K562 (cell line): ENCODE data around the gene ZNHIT1. TPM values are rescaled to one million over a fixed set of nuclear protein-coding genes. Genes with fewer than 3 reads are reported as not detected.

Experiments used
- BDP1 ChIP-seq: IDR thresholded peaks from 3 replicates; pipeline ENCODE4 v1.6.1; 2011; ENCODE audit not compliant: insufficient read length, insufficient read depth
- CBX8 ChIP-seq: fragments of 200-600 bp; sonication (generic); IDR thresholded peaks from 2 replicates; pipeline ENCODE4 v1.6.1; 2012; ENCODE audit warnings: borderline replicate concordance, mixed run types, low read depth, mild to moderate bottlenecking, moderate library complexity, mixed read lengths, low read length, control low read depth, inconsistent platforms; ENCODE audit not compliant: poor library complexity, severe bottlenecking; ENCODE audit errors: extremely low read depth
- ETV6 ChIP-seq, 3 experiments: fragments of 150-350 bp in 1 of 3; sonication (generic) in 1 of 3; formaldehyde crosslinking in 1 of 3; IDR thresholded peaks; 2 replicates each; pipeline versions ENCODE4 v1.6.1 to v1.8.0; 2014 to 2022; ENCODE audit warnings: borderline replicate concordance in 2 of 3, low read depth in 2 of 3, antibody characterized with exemption in 1 of 3, low read length in 1 of 3, mild to moderate bottlenecking in 1 of 3, missing genetic modification reagents in 1 of 3
- FOSL1 ChIP-seq: fragments of 200-800 bp; sonication (Bioruptor generic); conservative IDR thresholded peaks from 2 replicates; pipeline ENCODE4 v1.6.1; 2016; ENCODE audit warnings: missing genetic modification characterization, missing compliant biosample characterization
- HCFC1 ChIP-seq: IDR thresholded peaks from 2 replicates; pipeline ENCODE4 v1.6.1; 2012; ENCODE audit warnings: low read depth, low read length, improper control_type of control experiment
- HLTF ChIP-seq: fragments of 450-650 bp; IDR thresholded peaks from 2 replicates; pipeline ENCODE4 v1.6.1; 2016
- MEF2D ChIP-seq: conservative IDR thresholded peaks from 2 replicates; pipeline ENCODE4 v1.6.1; 2016; ENCODE audit warnings: low read depth, missing genetic modification characterization, missing compliant biosample characterization
- RREB1 ChIP-seq: fragments of 250-450 bp; sonication (Bioruptor Pico); IDR thresholded peaks from 2 replicates; pipeline ENCODE4 v1.4.0; 2020
- SREBF2 ChIP-seq: sonication (generic); formaldehyde crosslinking; IDR thresholded peaks from 2 replicates; pipeline ENCODE4 v1.4.0; 2020; ENCODE audit warnings: mild to moderate bottlenecking, missing genetic modification reagents
- STAT5B ChIP-seq: fragments of 250-450 bp; sonication (Bioruptor Pico); IDR thresholded peaks from 2 replicates; pipeline ENCODE4 v1.8.0; 2021; ENCODE audit warnings: mild to moderate bottlenecking, inconsistent platforms
- THRA ChIP-seq: fragments of 450-650 bp; IDR thresholded peaks from 2 replicates; pipeline ENCODE4 v1.6.1; 2017; ENCODE audit warnings: mild to moderate bottlenecking, moderate library complexity
- ZNF146 ChIP-seq: IDR thresholded peaks from one replicate; pipeline ENCODE4 v1.6.1; 2018; ENCODE audit warnings: missing compliant biosample characterization; ENCODE audit not compliant: unreplicated experiment
- ZNF239 ChIP-seq: fragments of 250-450 bp; sonication (Bioruptor Pico); IDR thresholded peaks from 2 replicates; pipeline ENCODE4 v1.4.0; 2020; ENCODE audit warnings: mild to moderate bottlenecking
- ZNF589 ChIP-seq: fragments of 200-800 bp; sonication (Bioruptor generic); IDR thresholded peaks from 2 replicates; pipeline ENCODE4 v1.6.1; 2016; ENCODE audit warnings: low read depth, missing genetic modification characterization, missing compliant biosample characterization
- polyA plus RNA-seq, 8 experiments: library from polyadenylated mRNA; depleted of rRNA in 4 of 8; stranded (reverse) in 5 of 8; unstranded in 3 of 8; fragments of >200 nt; fragmentation: Nextera tagmentation in 2 of 8; fragmentation: Illumina TruSeq in 1 of 8; extraction: Ambion mirVana in 2 of 8; extraction: Trizol in 1 of 8; gene quantifications; 2 replicates each; pipeline versions ENCODE4 v1.2.1 to v1.2.3, GENCODE V29; 2011 to 2014; ENCODE audit warnings: inconsistent platforms in 1 of 8, missing spikeins in 1 of 8
- total RNA-seq, 7 experiments: library from RNA; depleted of rRNA in 6 of 7; stranded (reverse); fragments of >200 nt in 6 of 7; fragmentation: Illumina TruSeq in 2 of 7; extraction: Trizol in 2 of 7; gene quantifications; 2 replicates each; pipeline versions ENCODE4 v1.2.1 to v1.2.3, GENCODE V29; 2011 to 2021; ENCODE audit warnings: low replicate concordance in 1 of 7

ZNHIT1 gene
- total and polyA plus RNA-seq, 9 of the 15 experiments (the other 6 are each of a cell fraction or from before 2014, with no cell fraction given): 6.4 to 162 (median 70.1) TPM

GRCh38 chr7:101251871-101252659, 34.1 kb downstream of the ZNHIT1 start (continued):
- TF ChIP-seq SREBF2 (CRISPR knock-in tag) (no peak), CBX8 (no peak), HCFC1 (peak; percentile 81), HLTF (no peak), ZNF146 (no peak), FOSL1 (peak; percentile 38; the same call in 1 of the 2 replicates), ZNF239 (CRISPR knock-in tag) (no peak), RREB1 (peak; percentile 59; the same call in 1 of the 2 replicates), THRA (no peak), MEF2D (tag) (no peak), STAT5B (CRISPR knock-in tag) (no peak), BDP1 (no peak), ETV6 (IDR thresholded peaks at IDR 0.05; ENCODE audit: borderline replicate concordance in 1 of 2, low read depth in 2 of 2, low read length in 1 of 2) (no peak), ETV6 (CRISPR knock-in tag; IDR thresholded peaks at IDR 0.05; ENCODE audit: borderline replicate concordance) (no peak), ZNF589 (no peak)
